NCI-H748 treated with DMSO at 0.1 percent for 48 hours (cell line): ENCODE data around the gene TDRD12.
"Not testable (repeated sequence)": the region's sequence is repeated elsewhere in the genome, so short reads cannot be mapped to it uniquely, and the experiment has no call there.

Source experiments
- DNase-seq: peaks from one replicate; lab custom pipeline; 2025; lab: John Stamatoyannopoulos, UW

The TDRD12 gene

GRCh38 chr19:32830231-32831014, 110.9 kb downstream of the TDRD12 start:
- DNase-seq: no peak

DNA sequence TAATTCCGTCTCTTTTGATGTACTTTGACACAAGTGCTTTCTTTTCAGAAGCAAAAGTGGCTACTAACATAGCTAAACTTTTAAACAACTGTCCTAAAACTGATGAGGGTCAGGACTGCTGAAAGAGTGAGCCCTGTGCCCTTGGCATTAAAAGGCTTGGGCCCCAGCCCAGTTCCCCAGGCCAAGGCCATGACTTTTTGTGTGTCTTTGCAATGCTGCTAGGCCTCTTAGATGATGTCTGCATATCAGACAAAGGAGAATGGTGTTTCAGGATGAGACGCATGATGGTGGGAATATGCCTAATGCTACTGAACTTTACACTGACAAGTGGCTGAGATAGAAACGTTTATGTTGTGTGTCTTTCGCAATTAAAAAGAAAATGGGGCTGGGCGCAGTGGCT, 112.0 kb downstream of the TDRD12 start:
- DNase-seq: no peak

DNA sequence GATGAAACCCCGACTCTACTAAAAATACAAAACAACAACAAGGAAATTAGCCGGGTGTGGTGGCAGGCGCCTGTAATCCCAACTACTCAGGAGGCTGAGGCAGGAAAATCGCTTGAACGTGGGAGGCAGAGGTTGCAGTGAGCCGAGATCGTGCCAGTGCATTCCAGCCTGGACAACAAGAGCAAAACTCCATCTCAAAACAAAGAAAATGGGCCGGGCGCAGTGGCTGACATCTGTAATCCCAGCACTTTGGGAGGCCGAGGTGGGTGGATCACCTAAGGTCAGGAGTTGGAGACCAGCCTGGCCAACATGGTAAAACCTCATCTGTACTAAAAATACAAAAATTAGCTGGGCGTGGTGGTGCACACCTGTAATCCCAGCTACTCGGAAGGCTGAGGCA, 112.5 kb downstream of the TDRD12 start:
- DNase-seq: not testable (repeated sequence)

DNA sequence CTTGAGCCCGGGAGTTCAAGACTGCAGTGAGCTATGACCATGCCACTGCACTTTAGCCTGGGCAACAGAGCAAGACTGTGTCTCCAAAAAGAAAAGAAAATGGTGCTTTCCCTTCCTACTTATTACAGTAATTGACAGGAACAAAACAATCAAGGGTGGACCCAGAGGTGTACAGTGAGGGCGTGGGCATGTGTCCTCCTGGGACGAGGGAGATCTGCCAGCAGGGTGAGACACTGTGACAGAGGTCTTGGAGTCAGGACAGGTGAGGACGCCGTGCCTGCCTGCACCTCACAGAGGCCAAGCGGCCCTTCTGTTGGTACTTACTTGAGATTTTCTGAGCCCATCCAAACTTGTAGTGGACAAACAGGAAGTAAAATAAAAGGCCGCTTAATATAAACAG, 113.3 kb downstream of the TDRD12 start:
- DNase-seq: not testable (repeated sequence)

- not testable (repeated sequence) for DNase-seq
Measured at GRCh38 chr19:32833388-32833787, 113.8 kb downstream of the TDRD12 start.

DNA sequence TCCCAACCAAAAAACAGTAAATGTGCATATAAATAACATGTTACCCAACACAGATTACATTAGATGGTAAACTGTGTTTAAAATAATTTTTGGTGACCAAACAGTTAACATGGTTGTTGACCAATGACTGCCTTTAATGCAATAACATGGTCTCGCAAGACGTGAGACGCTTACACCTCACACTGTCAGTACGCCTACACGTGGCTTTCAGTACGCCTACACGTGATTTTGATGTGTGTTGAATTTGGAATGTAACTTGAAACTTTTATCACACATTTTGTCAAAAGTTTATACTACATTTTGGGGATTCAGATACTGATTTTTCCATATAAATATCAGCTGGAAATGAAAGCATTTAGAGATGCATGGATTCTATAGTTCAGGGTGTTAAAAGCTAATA, 118.0 kb downstream of the TDRD12 start:
- no peak for DNase-seq

GRCh38 chr19:32842061-32842460, 122.5 kb downstream of the TDRD12 start:
- no peak for DNase-seq

DNA sequence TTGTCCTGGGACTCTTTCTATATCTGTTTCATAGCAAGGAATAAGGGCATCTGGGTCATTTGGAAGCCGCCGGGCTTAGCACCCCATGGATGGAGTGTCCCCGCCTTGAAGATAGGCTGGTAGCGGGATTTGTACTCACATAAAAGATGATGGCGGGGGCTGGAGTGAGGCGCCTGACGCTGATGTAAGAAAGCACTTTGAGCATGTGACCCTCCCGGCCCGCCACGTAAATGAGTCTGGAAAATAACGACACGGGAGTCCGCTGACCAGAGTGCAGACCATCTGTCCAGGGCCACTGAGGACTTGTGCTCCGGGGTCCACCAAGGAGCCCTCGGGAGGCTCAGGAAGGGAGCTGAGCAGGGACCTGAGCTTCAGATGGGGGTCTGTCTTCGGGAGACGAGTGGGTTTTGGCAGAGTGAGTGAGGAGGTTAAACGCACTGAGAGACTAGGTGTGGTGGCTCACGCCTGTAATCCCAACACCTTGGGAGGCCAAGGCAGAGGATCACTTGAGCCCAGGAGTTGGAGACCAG, 124.2 kb downstream of the TDRD12 start:
- no peak for DNase-seq

DNA sequence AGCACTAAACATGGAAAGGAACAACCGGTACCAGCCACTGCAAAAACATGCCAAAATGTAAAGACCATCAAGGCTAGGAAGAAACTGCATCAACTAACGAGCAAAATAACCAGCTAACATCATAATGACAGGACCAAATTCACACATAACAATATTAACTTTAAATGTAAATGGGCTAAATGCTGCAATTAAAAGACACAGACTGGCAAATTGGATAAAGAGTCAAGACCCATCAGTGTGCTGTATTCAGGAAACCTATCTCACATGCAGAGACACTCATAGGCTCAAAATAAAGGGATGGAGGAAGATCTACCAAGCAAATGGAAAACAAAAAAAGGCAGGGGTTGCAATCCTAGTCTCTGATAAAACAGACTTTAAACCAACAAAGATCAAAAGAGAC, 128.5 kb downstream of the TDRD12 start:
- not testable (repeated sequence) for DNase-seq

DNA sequence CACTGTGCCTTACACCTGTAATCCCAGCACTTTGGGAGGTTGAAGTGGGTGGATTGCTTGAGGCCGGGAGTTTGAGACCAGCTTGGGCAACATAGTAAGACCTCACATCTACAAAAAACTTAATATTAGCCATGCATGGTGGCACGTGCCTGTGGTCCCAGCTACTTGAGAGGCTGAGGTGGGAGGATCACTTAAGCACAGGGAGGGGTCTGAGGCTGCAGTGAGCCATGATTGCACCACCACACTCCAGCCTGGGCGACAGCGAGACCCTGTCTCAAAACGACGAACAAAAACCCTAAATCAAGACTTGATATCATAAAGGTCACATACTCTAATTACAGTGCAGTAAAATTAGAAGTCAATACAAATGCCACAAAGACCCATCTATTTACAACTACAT, 132.6 kb downstream of the TDRD12 start:
- no peak for DNase-seq

DNA sequence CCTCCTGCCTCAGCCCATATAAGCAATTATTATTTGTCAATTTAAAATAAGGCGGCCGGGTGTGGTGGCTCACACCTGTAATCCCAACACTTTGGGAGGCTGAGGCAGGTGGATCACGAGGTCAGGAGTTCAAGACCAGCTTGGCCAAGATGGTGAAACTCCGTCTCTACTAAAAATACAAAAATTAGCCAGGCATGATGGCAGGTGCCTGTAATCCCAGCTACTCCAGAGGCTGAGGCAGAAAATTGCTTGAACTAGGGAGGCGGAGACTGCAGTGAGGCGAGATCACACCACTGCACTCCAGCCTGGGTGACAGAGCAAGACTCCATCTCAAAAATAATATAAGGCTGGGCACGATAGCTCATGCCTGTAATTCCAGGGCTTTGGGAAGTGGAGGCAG, 137.3 kb downstream of the TDRD12 start:
- not testable (repeated sequence) for DNase-seq

GRCh38 chr19:32857584-32857983, 138.0 kb downstream of the TDRD12 start:
- DNase-seq: no peak

- no peak for DNase-seq
Measured at GRCh38 chr19:32858155-32858554, 138.6 kb downstream of the TDRD12 start.

GRCh38 chr19:32858559-32858958, 139.0 kb downstream of the TDRD12 start:
- no peak for DNase-seq

DNA sequence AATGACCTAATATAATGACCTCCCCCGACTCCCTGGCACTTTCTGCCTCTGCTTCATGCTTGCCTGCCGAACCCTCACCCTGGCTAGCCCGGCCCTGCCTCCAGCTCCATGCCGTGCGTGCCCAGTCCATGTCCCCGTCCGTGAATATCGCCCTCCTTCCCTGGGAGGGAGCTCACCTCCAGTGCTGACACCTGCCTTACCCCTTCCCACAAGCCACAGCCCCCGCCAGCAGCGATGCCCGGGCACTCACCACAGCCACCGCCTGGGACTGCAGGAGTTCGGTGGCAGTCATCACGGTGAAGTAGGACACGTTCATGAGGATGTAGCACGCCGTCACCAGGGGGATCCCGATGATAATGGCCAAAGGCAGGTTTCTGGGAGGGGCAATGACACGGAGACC, 140.0 kb downstream of the TDRD12 start:
- DNase-seq: no peak

DNA sequence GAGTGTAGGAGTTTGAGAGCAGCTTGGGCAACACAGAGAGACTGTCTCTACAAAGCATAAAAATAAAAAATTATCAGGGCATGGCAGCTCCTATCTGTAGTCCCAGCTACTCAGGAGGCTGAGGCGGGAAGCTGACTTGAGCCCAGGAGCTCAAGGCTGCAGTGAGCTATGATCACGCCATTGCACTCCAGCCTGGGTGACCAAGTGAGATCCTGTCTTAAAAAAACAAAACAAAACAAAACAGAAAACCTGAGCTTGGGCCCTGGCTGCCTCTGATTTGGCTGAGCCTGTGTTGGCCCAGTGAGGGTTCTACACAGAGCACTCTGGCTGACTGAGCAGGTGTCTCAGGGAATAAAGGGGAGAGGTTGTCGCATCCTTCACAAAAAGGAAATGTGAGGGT, 142.0 kb downstream of the TDRD12 start:
- DNase-seq: no peak

DNA sequence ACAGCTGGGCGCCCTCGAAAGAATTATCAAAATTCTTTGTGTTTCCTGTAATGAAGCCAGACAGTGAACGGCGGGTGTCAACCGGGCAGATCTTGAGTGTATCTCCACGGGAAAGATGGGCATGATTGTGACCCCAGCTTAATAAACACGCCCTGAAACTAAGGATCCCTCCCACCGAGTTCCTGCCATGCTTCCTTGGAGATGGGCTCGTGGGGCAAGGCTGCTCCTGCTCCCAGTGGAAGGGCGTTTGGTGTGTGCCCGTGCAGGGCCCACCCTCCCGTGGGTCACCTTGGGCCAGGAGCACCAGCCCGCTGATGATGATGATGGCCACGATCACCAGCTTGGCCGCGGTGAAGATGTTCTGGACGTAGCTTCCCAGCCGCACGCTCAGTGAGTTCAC, 142.6 kb downstream of the TDRD12 start:
- DNase-seq: no peak

DNA sequence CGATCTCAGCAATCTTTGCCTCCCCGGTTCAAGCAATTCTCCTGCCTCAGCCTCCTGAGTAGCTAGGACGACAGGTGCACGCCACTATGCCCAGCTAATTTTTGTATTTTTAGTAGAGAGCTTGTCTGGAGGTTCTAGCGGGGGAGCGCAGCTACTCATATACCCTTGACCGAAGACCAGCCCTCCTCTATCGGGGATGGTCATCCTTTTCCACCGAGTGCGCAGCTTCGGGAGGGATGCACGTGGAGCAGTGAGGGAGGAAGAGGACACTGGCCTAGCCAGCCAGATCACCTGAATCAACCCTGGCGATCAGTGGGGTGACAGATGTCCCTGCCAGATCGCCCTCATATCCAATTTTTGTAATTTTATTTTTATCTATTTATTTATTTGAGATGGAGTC, 143.2 kb downstream of the TDRD12 start:
- no peak for DNase-seq

DNA sequence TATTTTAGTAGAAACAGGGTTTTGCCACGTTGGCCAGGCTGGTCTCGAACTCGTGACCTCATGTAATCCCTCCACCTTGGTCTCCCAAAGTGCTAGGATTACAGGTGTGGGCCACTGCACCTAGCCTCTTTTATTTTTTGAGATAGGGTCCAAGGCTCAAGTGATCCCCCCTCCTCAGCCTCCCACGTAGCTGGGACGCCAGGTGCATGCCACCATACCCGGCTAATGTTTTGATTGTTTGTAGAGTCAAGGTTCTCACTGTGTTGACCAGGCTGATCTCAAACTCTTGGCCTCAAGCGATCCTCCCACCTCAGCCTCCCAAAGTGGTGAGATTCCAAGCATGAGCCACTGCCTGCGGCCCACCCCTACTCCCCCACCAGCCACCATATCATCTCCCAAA, 143.7 kb downstream of the TDRD12 start:
- DNase-seq: no peak

- no peak for DNase-seq
Measured at GRCh38 chr19:32863841-32864240, 144.3 kb downstream of the TDRD12 start.

DNA sequence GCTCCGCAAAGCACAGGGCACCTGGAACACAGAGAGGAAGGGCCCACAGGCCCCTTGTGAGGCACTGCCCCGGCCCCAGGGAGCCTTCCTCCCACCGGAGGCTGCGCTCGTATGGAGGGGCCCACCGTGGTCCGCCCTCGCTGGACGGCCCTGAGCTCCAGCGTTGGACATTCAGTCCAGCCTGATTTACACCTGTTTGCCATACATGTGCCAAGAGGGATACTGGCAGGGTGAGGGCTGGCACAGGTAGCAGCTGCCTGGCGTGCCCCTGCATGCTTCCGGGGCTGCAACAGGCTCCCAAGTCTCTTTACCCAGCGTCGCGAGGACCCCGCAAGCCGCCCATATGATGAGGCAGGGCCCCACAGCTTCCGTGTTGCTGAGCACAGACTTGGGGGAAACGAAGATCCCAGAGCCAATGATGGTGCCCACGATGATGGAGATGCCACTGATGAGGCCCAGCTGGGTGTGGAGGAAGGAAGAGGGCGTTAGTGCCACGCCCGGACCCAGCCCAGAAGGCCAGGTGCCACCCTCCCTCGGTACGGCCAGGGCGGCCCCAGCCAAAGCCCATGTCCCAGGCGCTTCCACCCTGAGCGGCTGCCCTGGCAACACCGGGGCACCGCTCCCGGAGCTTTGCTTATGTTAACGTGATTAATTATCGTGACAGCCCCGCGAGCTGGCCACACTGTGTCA, 144.9 kb downstream of the TDRD12 start:
- DNase-seq: no peak

- DNase-seq: no peak
Measured at GRCh38 chr19:32865326-32865725, 145.8 kb downstream of the TDRD12 start.

- DNase-seq: no peak
Measured at GRCh38 chr19:32866061-32866460, 146.5 kb downstream of the TDRD12 start.
